GM21515 (cell line): ENCODE results near the gene PIK3AP1.
A peak's percentile ranks its signal among the peaks of the same experiment; 100 is the strongest.

Source experiments
- ATAC-seq: cut with Tn5 transposase; IDR thresholded peaks from one replicate; pipeline ENCODE4 v1.9.1; 2021; ENCODE audit not compliant: unreplicated experiment

The PIK3AP1 gene

GRCh38 chr10:96673318-96674099 lies 46.8 kb downstream of the PIK3AP1 start:
- peak; percentile 45 for ATAC-seq

- no peak for ATAC-seq
Observed at GRCh38 chr10:96672481-96673175, 47.7 kb downstream of the PIK3AP1 start.

- no peak for ATAC-seq
Observed at GRCh38 chr10:96671211-96671890, 49.0 kb downstream of the PIK3AP1 start.

- no peak for ATAC-seq
Observed at GRCh38 chr10:96670786-96671185, 49.5 kb downstream of the PIK3AP1 start.

- ATAC-seq: no peak
Observed at GRCh38 chr10:96667401-96667800, 52.9 kb downstream of the PIK3AP1 start.

- peak; percentile 43 for ATAC-seq
Observed at GRCh38 chr10:96666741-96667140, 53.6 kb downstream of the PIK3AP1 start.

- ATAC-seq: no peak
Observed at GRCh38 chr10:96665306-96665705, 55.0 kb downstream of the PIK3AP1 start.

- no peak for ATAC-seq
Observed at GRCh38 chr10:96664563-96664962, 55.8 kb downstream of the PIK3AP1 start.

- no peak for ATAC-seq
Observed at GRCh38 chr10:96663797-96664196, 56.5 kb downstream of the PIK3AP1 start.

- no peak for ATAC-seq
Observed at GRCh38 chr10:96661632-96662031, 58.7 kb downstream of the PIK3AP1 start.

- ATAC-seq: no peak
Observed at GRCh38 chr10:96660297-96660696, 60.0 kb downstream of the PIK3AP1 start.

- ATAC-seq: no peak
Observed at GRCh38 chr10:96658844-96659243, 61.5 kb downstream of the PIK3AP1 start.

GRCh38 chr10:96657385-96657784 lies 62.9 kb downstream of the PIK3AP1 start:
- ATAC-seq: no peak

- no peak for ATAC-seq
Observed at GRCh38 chr10:96656839-96657238, 63.5 kb downstream of the PIK3AP1 start.

GRCh38 chr10:96656198-96656577 lies 64.1 kb downstream of the PIK3AP1 start:
- ATAC-seq: no peak

- no peak for ATAC-seq
Observed at GRCh38 chr10:96655461-96656197, 64.7 kb downstream of the PIK3AP1 start.

GRCh38 chr10:96651998-96652431 lies 68.3 kb downstream of the PIK3AP1 start:
- ATAC-seq: no peak

GRCh38 chr10:96650958-96651357 lies 69.4 kb downstream of the PIK3AP1 start:
- ATAC-seq: no peak

GRCh38 chr10:96648297-96648696 lies 72.0 kb downstream of the PIK3AP1 start:
- no peak for ATAC-seq

- ATAC-seq: no peak
Observed at GRCh38 chr10:96647466-96647865, 72.8 kb downstream of the PIK3AP1 start.

GRCh38 chr10:96646751-96647166 lies 73.6 kb downstream of the PIK3AP1 start:
- ATAC-seq: no peak
